ENCODE data around the gene KCNJ2.

Gene KCNJ2

DNA sequence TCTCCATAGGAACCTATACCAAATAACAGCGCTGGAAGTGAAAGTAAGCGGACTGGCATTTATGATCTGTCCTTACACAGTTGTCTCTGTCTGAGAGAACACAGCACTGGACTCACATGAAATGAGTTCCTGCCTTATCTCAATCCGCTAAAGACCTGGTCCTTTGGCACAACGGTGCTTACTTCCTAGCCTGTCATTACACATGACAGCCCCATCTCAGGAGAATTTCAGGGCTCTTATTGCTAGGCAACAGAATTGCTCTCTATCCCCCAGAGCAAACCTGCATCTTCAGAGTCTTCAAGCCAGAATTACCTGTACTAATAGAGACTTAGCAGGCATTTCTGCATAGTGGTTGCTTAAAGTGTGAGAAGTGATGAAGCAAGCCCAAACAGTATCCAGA is 4.3 kb downstream of the KCNJ2 start:
- TF ChIP-seq TCF12 (IDR thresholded peaks at IDR 0.05; ENCODE audit: low read depth) (no peak), TAF1 (IDR thresholded peaks at IDR 0.05; ENCODE audit: low read depth) (no peak), NFIC (IDR thresholded peaks at IDR 0.05) (no peak), YY1 (IDR thresholded peaks at IDR 0.05; ENCODE audit: low read depth) (no peak), REST (IDR thresholded peaks at IDR 0.05; ENCODE audit: low read depth) (no peak), EGR1 (IDR thresholded peaks at IDR 0.05) (no peak), FOXM1 (IDR thresholded peaks at IDR 0.05; ENCODE audit: borderline replicate concordance, low read depth) (no peak), EP300 (IDR thresholded peaks at IDR 0.05; ENCODE audit: borderline replicate concordance) (no peak), CEBPB (IDR thresholded peaks at IDR 0.05) (no peak), RAD21 (IDR thresholded peaks at IDR 0.05; ENCODE audit: low read depth) (no peak), ZBTB7A (IDR thresholded peaks at IDR 0.05; ENCODE audit: low read depth) (no peak), CREB1 (IDR thresholded peaks at IDR 0.05; ENCODE audit: low read depth) (no peak), TEAD4 (IDR thresholded peaks at IDR 0.05) (no peak)
- TF ChIP-seq, protein P1, sequence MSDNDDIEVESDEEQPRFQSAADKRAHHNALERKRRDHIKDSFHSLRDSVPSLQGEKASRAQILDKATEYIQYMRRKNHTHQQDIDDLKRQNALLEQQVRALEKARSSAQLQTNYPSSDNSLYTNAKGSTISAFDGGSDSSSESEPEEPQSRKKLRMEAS (IDR thresholded peaks at IDR 0.05): no peak
- TF ChIP-seq, protein P2, sequence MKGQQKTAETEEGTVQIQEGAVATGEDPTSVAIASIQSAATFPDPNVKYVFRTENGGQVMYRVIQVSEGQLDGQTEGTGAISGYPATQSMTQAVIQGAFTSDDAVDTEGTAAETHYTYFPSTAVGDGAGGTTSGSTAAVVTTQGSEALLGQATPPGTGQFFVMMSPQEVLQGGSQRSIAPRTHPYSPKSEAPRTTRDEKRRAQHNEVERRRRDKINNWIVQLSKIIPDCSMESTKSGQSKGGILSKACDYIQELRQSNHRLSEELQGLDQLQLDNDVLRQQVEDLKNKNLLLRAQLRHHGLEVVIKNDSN (IDR thresholded peaks at IDR 0.05): no peak

GRCh38 chr17:70181376-70181775 is 12.0 kb downstream of the KCNJ2 start:
- TF ChIP-seq REST (IDR thresholded peaks at IDR 0.05; ENCODE audit: low read depth) (no peak), RAD21 (IDR thresholded peaks at IDR 0.05; ENCODE audit: low read depth) (no peak), NFIC (IDR thresholded peaks at IDR 0.05) (no peak), YY1 (IDR thresholded peaks at IDR 0.05; ENCODE audit: low read depth) (no peak), ZBTB7A (IDR thresholded peaks at IDR 0.05; ENCODE audit: low read depth) (no peak), CREB1 (IDR thresholded peaks at IDR 0.05; ENCODE audit: low read depth) (no peak), EGR1 (IDR thresholded peaks at IDR 0.05) (no peak), FOXM1 (IDR thresholded peaks at IDR 0.05; ENCODE audit: borderline replicate concordance, low read depth) (no peak), TCF12 (IDR thresholded peaks at IDR 0.05; ENCODE audit: low read depth) (no peak), CEBPB (IDR thresholded peaks at IDR 0.05) (no peak), EP300 (IDR thresholded peaks at IDR 0.05; ENCODE audit: borderline replicate concordance) (no peak), TAF1 (IDR thresholded peaks at IDR 0.05; ENCODE audit: low read depth) (no peak), TEAD4 (IDR thresholded peaks at IDR 0.05) (no peak)
- TF ChIP-seq, protein P2 (IDR thresholded peaks at IDR 0.05): no peak
- TF ChIP-seq, protein P1 (IDR thresholded peaks at IDR 0.05): no peak

- TF ChIP-seq RAD21 (IDR thresholded peaks at IDR 0.05; ENCODE audit: low read depth) (no peak), EP300 (IDR thresholded peaks at IDR 0.05; ENCODE audit: borderline replicate concordance) (no peak), NFIC (IDR thresholded peaks at IDR 0.05) (no peak), TAF1 (IDR thresholded peaks at IDR 0.05; ENCODE audit: low read depth) (no peak), ZBTB7A (IDR thresholded peaks at IDR 0.05; ENCODE audit: low read depth) (no peak), CREB1 (IDR thresholded peaks at IDR 0.05; ENCODE audit: low read depth) (no peak), TCF12 (IDR thresholded peaks at IDR 0.05; ENCODE audit: low read depth) (no peak), EGR1 (IDR thresholded peaks at IDR 0.05) (no peak), FOXM1 (IDR thresholded peaks at IDR 0.05; ENCODE audit: borderline replicate concordance, low read depth) (no peak), CEBPB (IDR thresholded peaks at IDR 0.05) (no peak), REST (IDR thresholded peaks at IDR 0.05; ENCODE audit: low read depth) (no peak), YY1 (IDR thresholded peaks at IDR 0.05; ENCODE audit: low read depth) (no peak), TEAD4 (IDR thresholded peaks at IDR 0.05) (no peak)
- TF ChIP-seq, protein P2 (IDR thresholded peaks at IDR 0.05): no peak
- TF ChIP-seq, protein P1 (IDR thresholded peaks at IDR 0.05): no peak
Measured at GRCh38 chr17:70181866-70182265, 12.5 kb downstream of the KCNJ2 start.
